ENCODE results near the gene TSN.
"Not testable (repeated sequence)": the region's sequence is repeated elsewhere in the genome, so short reads cannot be mapped to it uniquely, and the experiment has no call there.

TSN gene

GRCh38 chr2:121815216-121815615 lies 59.8 kb downstream of the TSN start:
- TF ChIP-seq CTCF (IDR thresholded peaks at IDR 0.05; ENCODE audit: control extremely low read depth, extremely low read depth, low read depth, missing control alignments) = no peak
- CTCF ChIA-PET = interaction anchor here (1.0 kb wide), 1 partner anchor 14 kb away, joined by 3 read pairs; no protein-coding TSS in a partner anchor
- POLR2A ChIA-PET = no interaction called here
- DNase-seq (ENCODE audit: extremely low spot score) = no peak

GRCh38 chr2:121816797-121817196 lies 61.3 kb downstream of the TSN start:
- POLR2A ChIA-PET = no interaction called here
- CTCF ChIA-PET = interaction anchor here (1.0 kb wide), 1 partner anchor 10 kb away, joined by 3 read pairs; no protein-coding TSS in a partner anchor
- no peak for DNase-seq (ENCODE audit: extremely low spot score)
- TF ChIP-seq CTCF (IDR thresholded peaks at IDR 0.05; ENCODE audit: control extremely low read depth, extremely low read depth, low read depth, missing control alignments) = no peak

- CTCF ChIA-PET; DNase-seq (ENCODE audit: extremely low spot score); POLR2A ChIA-PET: not testable (repeated sequence)
These were observed 61.9 kb downstream of the TSN start for GRCh38 chr2:121817304-121817703.
